Heart right ventricle (tissue), 16 donors: ENCODE data around the gene EIF4E3. TPM values are rescaled to one million over a fixed set of nuclear protein-coding genes. Genes with fewer than 3 reads are reported as not detected.

ENCODE experiments used
- ATAC-seq, 8 donors: fragments of 200-7000 bp; cut with Tn5 transposase; one replicate each; pipeline ENCODE4 v1.9.1; 2020; ENCODE audit warnings: mild to moderate bottlenecking in 8 of 8, moderate library complexity in 8 of 8, moderate number of reproducible peaks in 1 of 8
- DNase-seq, 2 donors: peaks; one replicate each; pipeline ENCODE4 v3.0.0-alpha.2; 2020
- H3K27ac ChIP-seq, 10 donors: fragments of 200-600 bp; sonication (generic) in 2 of 10; one replicate each; pipeline versions ENCODE4 v1.5.0 to v1.8.0; 2020 to 2022; ENCODE audit warnings: mild to moderate bottlenecking in 3 of 10
- H3K27me3 ChIP-seq, 7 donors: fragments of 200-600 bp; one replicate each; pipeline ENCODE4 v1.8.0; 2021 to 2022; ENCODE audit warnings: mild to moderate bottlenecking in 2 of 7
- H3K36me3 ChIP-seq, 9 donors: fragments of 200-600 bp; sonication (generic) in 1 of 9; one replicate each; pipeline versions ENCODE4 v1.5.0 to v1.8.0; 2020 to 2022; ENCODE audit warnings: mild to moderate bottlenecking in 2 of 9
- H3K4me1 ChIP-seq, 9 donors: fragments of 200-600 bp; sonication (generic) in 1 of 9; one replicate each; pipeline versions ENCODE4 v1.5.0 to v1.8.0; 2020 to 2022; ENCODE audit warnings: mild to moderate bottlenecking in 4 of 9
- H3K4me3 ChIP-seq, 10 donors: fragments of 200-600 bp; sonication (generic) in 2 of 10; one replicate each; pipeline versions ENCODE4 v1.5.0 to v1.8.0; 2020 to 2022; ENCODE audit warnings: mild to moderate bottlenecking in 7 of 10, moderate library complexity in 2 of 10
- H3K9me3 ChIP-seq, 11 donors: fragments of 200-600 bp in 10 of 11; sonication (generic) in 2 of 11; one replicate each; pipeline versions ENCODE4 v1.5.0 to v1.8.0; 2013 to 2022; ENCODE audit warnings: mild to moderate bottlenecking in 2 of 11, control low read depth in 1 of 11, moderate library complexity in 1 of 11
- WGBS, 2 donors: extraction: QIAGEN DNeasy Blood & Tissue Kit; methylation state at CpG; one replicate each; pipeline ENCODE4 v1.1.7; 2013; ENCODE audit warnings: inconsistent platforms in 1 of 2; 5-methylcytosine and 5-hydroxymethylcytosine counted together
- intact Hi-C, 10 donors: fragments of 100-400 bp; cut with DNase I; formaldehyde crosslinking; loops; one replicate each; pipeline versions ENCODE4 v1.11.1 to v1.14.2; 2022
- polyA plus RNA-seq, 2 donors: library from polyadenylated mRNA; stranded (reverse); fragments of 200-250 nt; gene quantifications; one replicate each; pipeline ENCODE4 v1.2.3, GENCODE V29; 2013
- total RNA-seq, 10 donors: library from RNA; stranded (reverse); fragmentation: NEBNext Ultra II Directional in 3 of 10; extraction: Animal tissue kit (Norgen Biotek cat#: 25700) in 3 of 10; gene quantifications; one replicate each; pipeline versions ENCODE4 v1.2.1 to v1.2.4, GENCODE V29; 2021 to 2023
- TF ChIP-seq, protein P1 (sequence below), 9 donors: fragments of 200-600 bp; sonication (generic) in 2 of 9; IDR thresholded peaks; one replicate each; pipeline versions ENCODE4 v1.5.0 to v1.8.0; 2021 to 2022; ENCODE audit warnings: antibody characterized with exemption in 9 of 9, mild to moderate bottlenecking in 5 of 9, moderate library complexity in 1 of 9
- donor health status: Arrhythmogenic right ventricular cardiomyopathy.
- donor health status: ischemic (EF 13 %, LVEDD 7.1; RV severe dilation, severe dysfunction).
- donor health status: healthy with polysubstance abuse.
- donor health status: DM: no; HTN: yes; CAD: no.
- donor health status: DM: no; HTN: no; CAD: no.
- donor health status: ischemic (EF 25% LVEDD 6.9; RV normal size, moderate dysfunction).
- donor health status: ischemic (EF 25% LVEDD 5.7; RV mildly dilated, moderate dysfunction).
- donor health status: healthy.
- donor health status: DM: yes; HTN: yes; CAD: no.
- donor health status: Ischemic cardiomyopathy.
- donor health status: ischemic (EF 35%, LVEDD 5.7; RV mildly dilated, moderate dysfunction).
- donor health status: nonischemic (EF 11% LVEDD 7.7; RV severe dilation, severe dysfunction).
- donor health status: DM: yes; HTN: yes; CAD: no.
- donor health status: PGD.
- donor health status: ischemic (EF 29% LVEDD 5.4; RV normal size, mild dysfunction).
- donor health status: nonischemic (EF 23%, LVEDD 6.1; RV moderate dilation, normal function).

The EIF4E3 gene
- total and polyA plus RNA-seq, 12 donors, result 12.9 to 58.1 (median 52.5) TPM

DNA sequence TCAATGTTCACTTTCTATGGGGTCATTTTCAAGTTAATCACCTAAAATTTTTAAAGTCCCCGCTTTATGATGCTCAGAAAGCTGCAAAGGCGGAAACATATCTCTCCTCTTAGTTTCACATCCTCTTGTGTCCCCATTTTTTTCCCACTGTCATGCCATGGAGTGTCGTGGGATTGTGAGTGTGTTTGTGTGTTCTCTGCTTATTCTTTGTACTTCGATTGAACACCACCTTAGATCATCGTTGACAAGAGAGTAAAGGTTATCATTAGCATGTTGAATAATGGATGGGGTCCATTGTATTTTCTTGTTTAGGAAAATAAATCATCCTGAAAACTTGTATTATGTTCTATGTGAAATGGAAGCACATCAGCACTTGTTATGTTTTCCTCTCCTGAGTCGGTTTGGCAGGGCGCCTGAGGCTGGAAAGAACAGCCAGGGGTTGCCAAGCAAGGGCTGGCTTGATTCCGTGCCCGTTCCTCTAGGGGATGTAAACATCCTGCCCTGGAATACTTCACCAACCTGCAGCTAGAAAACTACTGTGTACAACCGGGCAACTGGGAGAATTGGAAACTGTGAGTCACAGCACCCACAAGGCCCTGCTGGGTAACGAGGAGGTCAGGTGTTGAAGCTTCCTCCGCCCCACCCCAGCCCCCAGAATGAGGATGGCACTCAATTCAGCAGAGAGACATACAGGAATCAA is 67.2 kb downstream of the EIF4E3 start:
- Histone ChIP-seq H3K36me3 (no peaks in the 10 kb centered on the region), H3K9me3 (no peaks in the 10 kb centered on the region), H3K27ac (peak overlapping the region in 6 of 10 donors; percentile 1 to 68 (median 36)), H3K27me3 (no peaks in the 10 kb centered on the region), H3K4me1 (peaks cover 0 to 16% (median 6%) of the 10 kb centered on the region in 9 donors), H3K4me3 (no peak overlapping the region)
- DNase-seq, result peak; percentile 80 to 82
- intact Hi-C loops, result loop anchor here in 6 of 10 donors (5.0 to 10.0 kb wide), 5 partner anchors 943 to 1593 kb away; no protein-coding TSS in a partner anchor
- 37 to 47% methylated on average over 12 of the region's 12 CpGs for WGBS, 2 donors
- peak; percentile 74 to 95 (median 93) for ATAC-seq
- TF ChIP-seq, protein P1, sequence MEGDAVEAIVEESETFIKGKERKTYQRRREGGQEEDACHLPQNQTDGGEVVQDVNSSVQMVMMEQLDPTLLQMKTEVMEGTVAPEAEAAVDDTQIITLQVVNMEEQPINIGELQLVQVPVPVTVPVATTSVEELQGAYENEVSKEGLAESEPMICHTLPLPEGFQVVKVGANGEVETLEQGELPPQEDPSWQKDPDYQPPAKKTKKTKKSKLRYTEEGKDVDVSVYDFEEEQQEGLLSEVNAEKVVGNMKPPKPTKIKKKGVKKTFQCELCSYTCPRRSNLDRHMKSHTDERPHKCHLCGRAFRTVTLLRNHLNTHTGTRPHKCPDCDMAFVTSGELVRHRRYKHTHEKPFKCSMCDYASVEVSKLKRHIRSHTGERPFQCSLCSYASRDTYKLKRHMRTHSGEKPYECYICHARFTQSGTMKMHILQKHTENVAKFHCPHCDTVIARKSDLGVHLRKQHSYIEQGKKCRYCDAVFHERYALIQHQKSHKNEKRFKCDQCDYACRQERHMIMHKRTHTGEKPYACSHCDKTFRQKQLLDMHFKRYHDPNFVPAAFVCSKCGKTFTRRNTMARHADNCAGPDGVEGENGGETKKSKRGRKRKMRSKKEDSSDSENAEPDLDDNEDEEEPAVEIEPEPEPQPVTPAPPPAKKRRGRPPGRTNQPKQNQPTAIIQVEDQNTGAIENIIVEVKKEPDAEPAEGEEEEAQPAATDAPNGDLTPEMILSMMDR (IDR thresholded peaks at IDR 0.05), result no peak

DNA sequence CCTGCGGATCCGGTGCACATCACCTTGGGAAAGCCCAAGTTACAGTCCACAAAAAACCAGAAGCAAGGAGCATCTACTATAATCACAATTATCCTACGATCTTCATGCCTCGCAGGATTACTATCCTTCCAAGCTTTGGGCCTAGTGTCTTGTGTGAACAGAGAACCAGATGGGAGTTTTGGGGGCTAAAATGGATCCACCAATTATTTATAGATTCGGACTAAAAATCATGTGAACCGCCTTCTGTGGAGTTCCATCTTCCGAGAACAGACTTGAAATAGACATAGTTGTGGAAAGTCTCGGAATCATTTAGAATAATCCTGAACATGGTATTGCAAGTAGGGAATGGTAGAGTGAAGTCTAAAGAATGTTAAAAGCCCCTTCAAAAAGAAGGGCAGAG is 70.1 kb downstream of the EIF4E3 start:
- Histone ChIP-seq H3K27ac (no peak overlapping the region), H3K36me3 (no peaks in the 10 kb centered on the region), H3K9me3 (no peaks in the 10 kb centered on the region), H3K27me3 (no peaks in the 10 kb centered on the region), H3K4me1 (peaks cover 0 to 16% (median 6%) of the 10 kb centered on the region in 9 donors), H3K4me3 (no peak overlapping the region)
- intact Hi-C loops, result loop anchor here in 6 of 10 donors (5.0 to 10.0 kb wide), 5 partner anchors 940 to 1590 kb away; no protein-coding TSS in a partner anchor
- WGBS, 2 donors, result 93 to 97% methylated on average over 8 of the region's 8 CpGs
- no peak for ATAC-seq
- no peak for DNase-seq
- TF ChIP-seq, protein P1 (IDR thresholded peaks at IDR 0.05), result no peak

DNA sequence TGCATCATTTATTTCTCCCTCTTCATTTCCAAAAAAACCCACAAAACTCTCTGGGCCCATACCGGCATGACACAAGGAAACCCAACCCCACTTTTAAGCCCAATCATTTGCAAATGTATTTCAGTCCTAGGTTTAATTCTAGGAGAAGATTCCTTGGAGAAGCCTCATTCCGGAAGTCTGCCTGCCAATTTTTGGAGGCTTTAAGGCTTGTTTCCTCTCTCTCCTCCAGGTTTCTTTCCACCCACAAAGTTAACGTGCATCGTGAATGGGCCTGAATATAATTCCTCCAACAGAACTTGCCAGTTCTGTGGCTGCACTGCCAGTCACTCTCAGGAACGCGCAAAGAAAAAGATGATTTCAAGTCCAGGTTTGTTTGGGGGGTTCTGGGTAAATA is 71.8 kb downstream of the EIF4E3 start:
- Histone ChIP-seq H3K4me3 (no peak overlapping the region), H3K27ac (no peak overlapping the region)

DNA sequence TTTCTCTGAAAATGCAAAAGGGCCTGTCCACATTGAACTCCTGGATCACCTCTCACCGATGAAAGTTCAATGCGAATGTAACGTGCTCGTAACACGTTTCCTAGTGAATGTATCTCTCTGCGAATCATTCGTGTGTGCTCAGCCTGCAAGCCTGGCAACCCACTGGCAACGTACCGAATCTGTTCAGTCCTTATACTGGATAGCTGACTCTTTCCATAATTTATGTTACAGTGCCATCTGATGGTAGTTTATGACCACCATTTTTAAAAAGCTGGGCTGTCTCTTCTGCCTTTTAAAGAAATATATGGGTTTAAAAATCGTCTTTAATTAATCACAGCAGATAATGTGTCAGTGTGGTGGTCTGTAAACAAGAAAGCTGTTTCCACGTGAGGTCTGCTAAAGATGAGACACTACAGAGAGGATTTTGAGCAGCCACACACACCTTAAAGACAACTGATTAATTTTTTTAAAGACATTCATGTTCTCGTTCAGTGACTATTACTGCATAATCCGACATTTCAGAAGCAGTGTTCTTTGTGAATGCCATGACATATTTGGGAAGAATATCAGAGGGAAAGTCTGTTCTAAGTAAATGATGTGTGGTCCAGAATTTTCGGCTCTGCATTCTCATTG is 72.3 kb downstream of the EIF4E3 start:
- DNase-seq (peak in 1 of 2 donors; percentile 23), ATAC-seq (peak in 7 of 8 donors; percentile 48 to 76 (median 63))
- Histone ChIP-seq H3K4me1 (peaks cover 0 to 11% (median 2%) of the 10 kb centered on the region in 9 donors), H3K27me3 (no peaks in the 10 kb centered on the region), H3K9me3 (no peaks in the 10 kb centered on the region), H3K4me3 (no peak overlapping the region), H3K36me3 (no peaks in the 10 kb centered on the region), H3K27ac (no peak overlapping the region)
- TF ChIP-seq, protein P1 (IDR thresholded peaks at IDR 0.05), result peak; percentile 15 to 68 (median 55)
- 33 to 40% methylated on average over 14 of the region's 14 CpGs for WGBS, 2 donors
- intact Hi-C loops, result loop anchor here in 8 of 10 donors (1.0 to 10.0 kb wide), 9 partner anchors 938 to 1588 kb away; no protein-coding TSS in a partner anchor

More for the DNA sequence above, 71.8 kb downstream of the EIF4E3 start:
- H3K36me3 ChIP-seq, result no peaks in the 10 kb centered on the region
- no peak for DNase-seq
- no peak for ATAC-seq
- H3K4me1 ChIP-seq, result peaks cover 0 to 14% (median 6%) of the 10 kb centered on the region in 9 donors
- WGBS, 2 donors, result 78 to 81% methylated on average over 6 of the region's 6 CpGs
- TF ChIP-seq, protein P1 (IDR thresholded peaks at IDR 0.05), result no peak
- intact Hi-C loops, result loop anchor here in 8 of 10 donors (2.0 to 10.0 kb wide), 8 partner anchors 939 to 1589 kb away; no protein-coding TSS in a partner anchor
- H3K27me3 ChIP-seq, result no peaks in the 10 kb centered on the region
- no peaks in the 10 kb centered on the region for H3K9me3 ChIP-seq
